HepG2 (cell line): ENCODE data around the gene DDX4. TPM values are rescaled to one million over a fixed set of nuclear protein-coding genes. Genes with fewer than 3 reads are reported as not detected.

Source experiments
- ATAC-seq: fragments of 200-7000 bp; cut with Tn5 transposase; 3 replicates; pipeline ENCODE4 v1.9.1; 2020; ENCODE audit warnings: mild to moderate bottlenecking, moderate library complexity
- BruUV-seq: library from RNA; stranded (reverse); fragments of 400-500 nt; replicated peaks from 2 replicates; lab custom pipeline; 2021; lab: Mats Ljungman, UMichigan
- CTCF ChIA-PET: fragments of 300-600 bp; formaldehyde crosslinking; extraction: SDS; loops from one replicate; lab custom pipeline; 2021; ENCODE audit warnings: low total read pairs, inconsistent platforms, low intra/inter-chr PET ratio; lab: Yijun Ruan, JAX
- POLR2A ChIA-PET: fragments of 350-600 bp; sonication (Branson Sonifier 250); formaldehyde crosslinking; loops from one replicate; lab custom pipeline; 2020; ENCODE audit warnings: antibody characterized with exemption, inconsistent platforms; lab: Yijun Ruan, JAX
- DNase-seq: peaks from one replicate; pipeline ENCODE4 v3.0.0-alpha.2; 2015; ENCODE audit warnings: low spot score
- FAIRE-seq: peaks from 3 replicates; lab custom pipeline; 2011; peaks lifted over from hg19 to GRCh38; lab: Jason Lieb, UNC
- H2AFZ ChIP-seq: one replicate; pipeline ENCODE4 v1.6.1; 2011; ENCODE audit warnings: low read length, inconsistent platforms
- H3K27ac ChIP-seq: fragments of 300-600 bp; 3 replicates; pipeline ENCODE4 v1.8.0; 2011; ENCODE audit warnings: mixed run types, mild to moderate bottlenecking, mixed read lengths, low read length, inconsistent platforms; ENCODE audit not compliant: insufficient read depth; ENCODE audit errors: extremely low read length
- H3K27me3 ChIP-seq, 2 experiments: fragments of 200-600 bp in 1 of 2; 2 replicates in 1 of 2; 3 replicates in 1 of 2; pipeline versions ENCODE4 v1.6.0 to v1.8.0; 2011; ENCODE audit warnings: low read length in 2 of 2, mild to moderate bottlenecking in 2 of 2, moderate library complexity in 2 of 2, inconsistent platforms in 1 of 2; ENCODE audit not compliant: insufficient read depth in 2 of 2, control insufficient read depth in 1 of 2
- H3K36me3 ChIP-seq, 2 experiments: fragments of 200-600 bp in 1 of 2; replicated peaks in 1 of 2; 2 replicates in 1 of 2; 3 replicates in 1 of 2; pipeline versions ENCODE4 v1.5.1 to v1.8.0; 2011; ENCODE audit warnings: low read length in 2 of 2, inconsistent platforms in 1 of 2; ENCODE audit not compliant: insufficient read depth in 2 of 2, control insufficient read depth in 1 of 2
- H3K4me1 ChIP-seq: 2 replicates; pipeline ENCODE4 v1.5.1; 2012; ENCODE audit warnings: low read length, inconsistent platforms; ENCODE audit not compliant: insufficient read depth
- H3K4me2 ChIP-seq: 2 replicates; pipeline ENCODE4 v1.6.0; 2011; ENCODE audit warnings: low read depth, low read length, inconsistent platforms
- H3K4me3 ChIP-seq, 3 experiments: fragments of 200-600 bp in 1 of 3; sonication (generic), shearing (Covaris generic) in 1 of 3; replicated peaks in 1 of 3; 2 replicates each; pipeline ENCODE4 v1.5.1; 2011 to 2016; ENCODE audit warnings: low read length in 3 of 3, inconsistent platforms in 2 of 3, low read depth in 2 of 3, mild to moderate bottlenecking in 2 of 3, control low read depth in 1 of 3, mixed read lengths in 1 of 3; ENCODE audit not compliant: insufficient read depth in 1 of 3
- H3K79me2 ChIP-seq: one replicate; pipeline ENCODE4 v1.6.1; 2011; ENCODE audit warnings: low read length, inconsistent platforms; ENCODE audit not compliant: insufficient read depth
- H3K9ac ChIP-seq: 2 replicates; pipeline ENCODE4 v1.6.0; 2011; ENCODE audit warnings: mild to moderate bottlenecking, low read depth, low read length, inconsistent platforms; ENCODE audit not compliant: insufficient read depth
- H3K9me3 ChIP-seq: 2 replicates; pipeline ENCODE4 v1.5.1; 2012; ENCODE audit warnings: mild to moderate bottlenecking, low read length
- H4K20me1 ChIP-seq: 2 replicates; pipeline ENCODE4 v1.6.0; 2011; ENCODE audit warnings: inconsistent platforms, mild to moderate bottlenecking, low read length, moderate library complexity; ENCODE audit not compliant: insufficient read depth
- AKAP8 ChIP-seq: sonication (generic); formaldehyde crosslinking; IDR thresholded peaks from 2 replicates; pipeline ENCODE4 v1.5.1; 2020; ENCODE audit warnings: mild to moderate bottlenecking, missing genetic modification reagents
- FOXA1 ChIP-seq, 2 experiments: fragments of 450-650 bp in 1 of 2; sonication (generic) in 1 of 2; formaldehyde crosslinking in 1 of 2; IDR thresholded peaks; 2 replicates each; pipeline versions ENCODE4 v1.4.0 to v1.6.1; 2016 to 2020; ENCODE audit warnings: missing genetic modification reagents in 1 of 2
- GTF3A ChIP-seq: sonication (generic); formaldehyde crosslinking; conservative IDR thresholded peaks from 2 replicates; pipeline ENCODE4 v1.4.0; 2020; ENCODE audit warnings: mild to moderate bottlenecking, missing genetic modification reagents
- HES4 ChIP-seq: sonication (generic); formaldehyde crosslinking; IDR thresholded peaks from 2 replicates; pipeline ENCODE4 v1.9.0; 2021; ENCODE audit warnings: mild to moderate bottlenecking, missing genetic modification reagents, borderline replicate concordance
- HNF4A ChIP-seq: sonication (generic); formaldehyde crosslinking; IDR thresholded peaks from 2 replicates; pipeline ENCODE4 v1.4.0; 2020; ENCODE audit warnings: missing genetic modification reagents
- IRF2 ChIP-seq: IDR thresholded peaks from 2 replicates; pipeline ENCODE4 v1.6.1; 2018; ENCODE audit warnings: missing genetic modification reagents, missing compliant biosample characterization
- MEIS1 ChIP-seq: sonication (generic); formaldehyde crosslinking; IDR thresholded peaks from 2 replicates; pipeline ENCODE4 v1.9.0; 2021; ENCODE audit warnings: mild to moderate bottlenecking, missing genetic modification reagents, moderate library complexity, borderline replicate concordance
- MEIS2 ChIP-seq: sonication (generic); formaldehyde crosslinking; IDR thresholded peaks from 2 replicates; pipeline ENCODE4 v1.9.0; 2021; ENCODE audit warnings: mild to moderate bottlenecking, missing genetic modification reagents
- MIXL1 ChIP-seq: IDR thresholded peaks from 2 replicates; pipeline ENCODE4 v1.6.1; 2016
- NCOR1 ChIP-seq: fragments of 200-600 bp; sonication (generic); IDR thresholded peaks from 2 replicates; pipeline ENCODE4 v1.7.0; 2017; ENCODE audit warnings: antibody characterized with exemption, low read length, borderline replicate concordance
- PBX2 ChIP-seq: IDR thresholded peaks from 2 replicates; pipeline ENCODE4 v1.6.1; 2016; ENCODE audit warnings: control low read depth
- SMAD3 ChIP-seq: sonication (generic); formaldehyde crosslinking; IDR thresholded peaks from 2 replicates; pipeline ENCODE4 v1.4.0; 2020; ENCODE audit warnings: missing genetic modification reagents
- SP1 ChIP-seq, 2 experiments: fragments of 450-650 bp in 1 of 2; sonication (generic) in 1 of 2; formaldehyde crosslinking in 1 of 2; IDR thresholded peaks; 2 replicates each; pipeline versions ENCODE4 v1.4.0 to v1.6.1; 2016 to 2020; ENCODE audit warnings: missing genetic modification reagents in 1 of 2
- TAF1 ChIP-seq: sonication (generic); formaldehyde crosslinking; IDR thresholded peaks from 2 replicates; pipeline ENCODE4 v1.4.0; 2020; ENCODE audit warnings: missing genetic modification reagents
- ZKSCAN5 ChIP-seq: sonication (generic); formaldehyde crosslinking; IDR thresholded peaks from 2 replicates; pipeline ENCODE4 v1.5.1; 2020; ENCODE audit warnings: mild to moderate bottlenecking, missing genetic modification reagents
- ZNF260 ChIP-seq: sonication (generic); formaldehyde crosslinking; IDR thresholded peaks from 2 replicates; pipeline ENCODE4 v1.4.0; 2020; ENCODE audit warnings: missing genetic modification reagents, low read depth, mild to moderate bottlenecking, borderline replicate concordance
- ZNF570 ChIP-seq: sonication (generic); formaldehyde crosslinking; IDR thresholded peaks from 2 replicates; pipeline ENCODE4 v1.4.0; 2020; ENCODE audit warnings: mild to moderate bottlenecking, missing genetic modification reagents, borderline replicate concordance
- ZNF7 ChIP-seq: IDR thresholded peaks from 2 replicates; pipeline ENCODE4 v1.6.1; 2016; ENCODE audit warnings: missing biosample characterization, missing genetic modification reagents
- WGBS: methylation state at CpG from one replicate; pipeline ENCODE4 v1.1.6; 2017; ENCODE audit warnings: low lambda C conversion rate; 5-methylcytosine and 5-hydroxymethylcytosine counted together
- in situ Hi-C: cut with HindIII; loops from 2 replicates; pipeline ENCODE4 v1.10.0; 2017; ENCODE audit warnings: low pct_unique_long_range_greater_than_20kb; ENCODE audit not compliant: extremely low pct_ligation_motif_present
- intact Hi-C: fragments of 100-400 bp; cut with micrococcal nuclease; formaldehyde crosslinking; loops from one replicate; pipeline ENCODE4 v1.10.0; 2022; ENCODE audit not compliant: unreplicated experiment
- polyA plus RNA-seq, 8 experiments: library from polyadenylated mRNA; depleted of rRNA in 3 of 8; stranded (reverse) in 7 of 8; unstranded in 1 of 8; fragments of >200 nt; fragmentation: Illumina TruSeq in 4 of 8; extraction: Trizol in 4 of 8; gene quantifications; 2 replicates each; pipeline versions ENCODE4 v1.2.1 to v1.2.3, GENCODE V29; 2011 to 2016; ENCODE audit warnings: low read depth in 4 of 8, missing spikeins in 1 of 8, mixed read lengths in 1 of 8; ENCODE audit not compliant: insufficient read depth in 1 of 8
- total RNA-seq, 5 experiments: library from RNA; depleted of rRNA; stranded (reverse); fragments of >200 nt; fragmentation: Illumina TruSeq; extraction: Trizol; gene quantifications; 2 replicates each; pipeline ENCODE4 v1.2.3, GENCODE V29; 2016; ENCODE audit warnings: low read depth in 1 of 5
- TF ChIP-seq, protein P1 (sequence below): sonication (generic); formaldehyde crosslinking; IDR thresholded peaks from 2 replicates; pipeline ENCODE4 v1.4.0; 2020; ENCODE audit warnings: missing genetic modification reagents

DDX4 gene
- total and polyA plus RNA-seq, 2 of the 13 experiments (the other 11 are each of a cell fraction or from before 2014, with no cell fraction given): 0.05 TPM; not detected in 1

DNA sequence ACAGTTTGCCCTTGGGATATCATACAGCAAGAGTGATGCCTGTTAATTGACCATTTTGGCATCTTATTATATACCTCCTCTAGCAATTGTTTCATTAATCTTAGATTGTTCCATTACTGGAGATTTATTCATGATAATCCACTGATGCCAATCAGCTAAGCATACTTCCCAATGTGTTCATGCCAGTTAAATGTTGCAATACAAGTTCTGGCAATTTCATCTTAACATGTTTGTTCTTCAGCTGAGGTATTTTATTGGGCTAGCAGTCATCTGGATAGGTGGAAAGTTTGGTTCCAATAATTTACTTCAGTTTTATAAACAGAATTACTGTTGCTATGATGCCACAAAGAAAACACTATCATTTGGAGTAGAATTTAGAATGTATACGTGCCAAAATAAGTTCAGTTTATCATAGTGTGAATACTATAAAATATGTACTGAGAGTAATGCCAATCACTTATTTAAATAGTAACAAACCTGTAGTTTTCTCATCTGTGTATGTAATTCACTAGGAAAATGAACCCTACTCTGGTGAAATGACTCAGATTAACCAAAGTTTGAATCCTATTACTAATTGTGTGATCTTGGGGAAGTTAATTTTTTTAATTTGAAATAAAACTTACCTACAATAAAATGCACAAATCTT, 85.4 kb downstream of the DDX4 start:
- CTCF ChIA-PET: no interaction called here
- no peak overlapping the region for H3K4me3 ChIP-seq
- H3K9me3 ChIP-seq: no peaks in the 10 kb centered on the region
- H3K9ac ChIP-seq: no peak overlapping the region
- intact Hi-C loops: no loop called here
- no peaks in the 10 kb centered on the region for H3K4me1 ChIP-seq
- in situ Hi-C loops: no loop called here
- no peaks in the 10 kb centered on the region for H3K27me3 ChIP-seq
- ATAC-seq (no peak), FAIRE-seq (no peak)
- TF ChIP-seq HES4 (CRISPR knock-in tag): no peak
- TF ChIP-seq HNF4A (CRISPR knock-in tag): no peak
- TF ChIP-seq, protein P1, sequence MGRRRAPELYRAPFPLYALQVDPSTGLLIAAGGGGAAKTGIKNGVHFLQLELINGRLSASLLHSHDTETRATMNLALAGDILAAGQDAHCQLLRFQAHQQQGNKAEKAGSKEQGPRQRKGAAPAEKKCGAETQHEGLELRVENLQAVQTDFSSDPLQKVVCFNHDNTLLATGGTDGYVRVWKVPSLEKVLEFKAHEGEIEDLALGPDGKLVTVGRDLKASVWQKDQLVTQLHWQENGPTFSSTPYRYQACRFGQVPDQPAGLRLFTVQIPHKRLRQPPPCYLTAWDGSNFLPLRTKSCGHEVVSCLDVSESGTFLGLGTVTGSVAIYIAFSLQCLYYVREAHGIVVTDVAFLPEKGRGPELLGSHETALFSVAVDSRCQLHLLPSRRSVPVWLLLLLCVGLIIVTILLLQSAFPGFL (CRISPR knock-in tag): no peak
- TF ChIP-seq, all 625 proteins: peak for 0
- no peak overlapping the region for H2AFZ ChIP-seq
- no peaks in the 10 kb centered on the region for H4K20me1 ChIP-seq
- POLR2A ChIA-PET: no interaction called here
- H3K27ac ChIP-seq: no peak overlapping the region
- H3K36me3 ChIP-seq: no peaks in the 10 kb centered on the region
- no peak for DNase-seq
- H3K4me2 ChIP-seq: no peak overlapping the region
- H3K79me2 ChIP-seq: no peaks in the 10 kb centered on the region
- WGBS: 3% methylated on average over 1 of the region's 1 CpG
- BruUV-seq: no TSS peak

- Histone ChIP-seq H3K27me3 (0 out of 5 replicates have a peak, but pooled peaks cover 0 to 2% of the 10 kb centered on the region in 2 experiments), H4K20me1 (no peaks in the 10 kb centered on the region), H3K9ac (no peak overlapping the region), H3K4me1 (no peaks in the 10 kb centered on the region), H2AFZ (no peak overlapping the region), H3K36me3 (no peaks in the 10 kb centered on the region), H3K9me3 (no peaks in the 10 kb centered on the region), H3K27ac (no peak overlapping the region), H3K79me2 (no peaks in the 10 kb centered on the region), H3K4me3 (no peak overlapping the region), H3K4me2 (no peak overlapping the region)
- intact Hi-C loops: no loop called here
- CTCF ChIA-PET: no interaction called here
- 28% methylated on average over 3 of the region's 3 CpGs for WGBS
- no peak for ATAC-seq
- TF ChIP-seq AKAP8 (CRISPR knock-in tag) (no peak), ZNF570 (CRISPR knock-in tag) (no peak), PBX2 (CRISPR knock-in tag) (no peak), IRF2 (CRISPR knock-in tag) (no peak), ZKSCAN5 (no peak), GTF3A (CRISPR knock-in tag) (no peak), NCOR1 (no peak), TAF1 (no peak), MEIS1 (no peak), MEIS2 (CRISPR knock-in tag) (no peak), SP1 (IDR thresholded peaks at IDR 0.05) (no peak), SP1 (CRISPR knock-in tag; IDR thresholded peaks at IDR 0.05) (no peak), MIXL1 (CRISPR knock-in tag) (no peak), ZNF7 (no peak), ZNF260 (CRISPR knock-in tag) (no peak), FOXA1 (IDR thresholded peaks at IDR 0.05) (no peak), FOXA1 (CRISPR knock-in tag; IDR thresholded peaks at IDR 0.05) (no peak), SMAD3 (no peak)
- FAIRE-seq: no peak
- in situ Hi-C loops: no loop called here
- POLR2A ChIA-PET: no interaction called here
- no TSS peak for BruUV-seq
- no peak for DNase-seq
These were observed 92.1 kb downstream of the DDX4 start for GRCh38 chr5:55829956-55830355.
